GM12891 (cell line): ENCODE results near the gene AP4M1.

ENCODE experiments used
- PAX5 ChIP-seq: IDR thresholded peaks from 2 replicates; pipeline ENCODE4 v1.6.1; 2011; ENCODE audit warnings: low read length, moderate library complexity, mild to moderate bottlenecking; ENCODE audit not compliant: insufficient read depth, severe bottlenecking
- POLR2A ChIP-seq: IDR thresholded peaks from 2 replicates; pipeline ENCODE4 v1.6.1; 2011; ENCODE audit warnings: low read depth, low read length, control low read depth
- POLR2AphosphoS5 ChIP-seq: IDR thresholded peaks from 2 replicates; pipeline ENCODE4 v1.6.1; 2011; ENCODE audit warnings: low read depth, low read length, control low read depth
- POU2F2 ChIP-seq: IDR thresholded peaks from 2 replicates; pipeline ENCODE4 v1.6.1; 2011; ENCODE audit warnings: low read depth, mild to moderate bottlenecking, control low read depth, low read length, moderate library complexity
- SPI1 ChIP-seq: IDR thresholded peaks from 2 replicates; pipeline ENCODE4 v1.6.1; 2011; ENCODE audit warnings: low read depth, low read length, control low read depth
- TAF1 ChIP-seq: IDR thresholded peaks from 2 replicates; pipeline ENCODE4 v1.6.1; 2011; ENCODE audit warnings: low read depth, low read length, control low read depth

GRCh38 chr7:100128637-100128963 is 27.2 kb downstream of the AP4M1 start:
- TF ChIP-seq POLR2AphosphoS5 (no peak), POLR2A (no peak), TAF1 (no peak), SPI1 (no peak), PAX5 (no peak), POU2F2 (no peak)
